Heart right ventricle (tissue), 16 donors: ENCODE results near the gene CYBRD1. TPM values are rescaled to one million over a fixed set of nuclear protein-coding genes. Genes with fewer than 3 reads are reported as not detected.

Experiments used
- ATAC-seq, 8 donors: fragments of 200-7000 bp; cut with Tn5 transposase; one replicate each; pipeline ENCODE4 v1.9.1; 2020; ENCODE audit warnings: mild to moderate bottlenecking in 8 of 8, moderate library complexity in 8 of 8, moderate number of reproducible peaks in 1 of 8
- DNase-seq, 2 donors: peaks; one replicate each; pipeline ENCODE4 v3.0.0-alpha.2; 2020
- H3K27ac ChIP-seq, 10 donors: fragments of 200-600 bp; sonication (generic) in 2 of 10; one replicate each; pipeline versions ENCODE4 v1.5.0 to v1.8.0; 2020 to 2022; ENCODE audit warnings: mild to moderate bottlenecking in 3 of 10
- H3K27me3 ChIP-seq, 7 donors: fragments of 200-600 bp; one replicate each; pipeline ENCODE4 v1.8.0; 2021 to 2022; ENCODE audit warnings: mild to moderate bottlenecking in 2 of 7
- H3K36me3 ChIP-seq, 9 donors: fragments of 200-600 bp; sonication (generic) in 1 of 9; one replicate each; pipeline versions ENCODE4 v1.5.0 to v1.8.0; 2020 to 2022; ENCODE audit warnings: mild to moderate bottlenecking in 2 of 9
- H3K4me1 ChIP-seq, 9 donors: fragments of 200-600 bp; sonication (generic) in 1 of 9; one replicate each; pipeline versions ENCODE4 v1.5.0 to v1.8.0; 2020 to 2022; ENCODE audit warnings: mild to moderate bottlenecking in 4 of 9
- H3K4me3 ChIP-seq, 10 donors: fragments of 200-600 bp; sonication (generic) in 2 of 10; one replicate each; pipeline versions ENCODE4 v1.5.0 to v1.8.0; 2020 to 2022; ENCODE audit warnings: mild to moderate bottlenecking in 7 of 10, moderate library complexity in 2 of 10
- H3K9me3 ChIP-seq, 11 donors: fragments of 200-600 bp in 10 of 11; sonication (generic) in 2 of 11; one replicate each; pipeline versions ENCODE4 v1.5.0 to v1.8.0; 2013 to 2022; ENCODE audit warnings: mild to moderate bottlenecking in 2 of 11, control low read depth in 1 of 11, moderate library complexity in 1 of 11
- CTCF ChIP-seq, 9 donors: fragments of 200-600 bp; sonication (generic) in 2 of 9; IDR thresholded peaks; one replicate each; pipeline versions ENCODE4 v1.5.0 to v1.8.0; 2021 to 2022; ENCODE audit warnings: antibody characterized with exemption in 9 of 9, mild to moderate bottlenecking in 5 of 9, moderate library complexity in 1 of 9
- WGBS, 2 donors: extraction: QIAGEN DNeasy Blood & Tissue Kit; methylation state at CpG; one replicate each; pipeline ENCODE4 v1.1.7; 2013; ENCODE audit warnings: inconsistent platforms in 1 of 2; 5-methylcytosine and 5-hydroxymethylcytosine counted together
- intact Hi-C, 10 donors: fragments of 100-400 bp; cut with DNase I; formaldehyde crosslinking; loops; one replicate each; pipeline versions ENCODE4 v1.11.1 to v1.14.2; 2022
- polyA plus RNA-seq, 2 donors: library from polyadenylated mRNA; stranded (reverse); fragments of 200-250 nt; gene quantifications; one replicate each; pipeline ENCODE4 v1.2.3, GENCODE V29; 2013
- total RNA-seq, 10 donors: library from RNA; stranded (reverse); fragmentation: NEBNext Ultra II Directional in 3 of 10; extraction: Animal tissue kit (Norgen Biotek cat#: 25700) in 3 of 10; gene quantifications; one replicate each; pipeline versions ENCODE4 v1.2.1 to v1.2.4, GENCODE V29; 2021 to 2023
- donor health status: Arrhythmogenic right ventricular cardiomyopathy.
- donor health status: ischemic (EF 13 %, LVEDD 7.1; RV severe dilation, severe dysfunction).
- donor health status: healthy with polysubstance abuse.
- donor health status: DM: no; HTN: yes; CAD: no.
- donor health status: DM: no; HTN: no; CAD: no.
- donor health status: ischemic (EF 25% LVEDD 6.9; RV normal size, moderate dysfunction).
- donor health status: ischemic (EF 25% LVEDD 5.7; RV mildly dilated, moderate dysfunction).
- donor health status: healthy.
- donor health status: DM: yes; HTN: yes; CAD: no.
- donor health status: Ischemic cardiomyopathy.
- donor health status: ischemic (EF 35%, LVEDD 5.7; RV mildly dilated, moderate dysfunction).
- donor health status: nonischemic (EF 11% LVEDD 7.7; RV severe dilation, severe dysfunction).
- donor health status: DM: yes; HTN: yes; CAD: no.
- donor health status: PGD.
- donor health status: ischemic (EF 29% LVEDD 5.4; RV normal size, mild dysfunction).
- donor health status: nonischemic (EF 23%, LVEDD 6.1; RV moderate dilation, normal function).

The CYBRD1 gene
- total and polyA plus RNA-seq, 12 donors: 26.1 to 67.5 (median 44.5) TPM

GRCh38 chr2:171583566-171583965 lies 61.3 kb downstream of the CYBRD1 start:
- Histone ChIP-seq H3K36me3 (no peaks in the 10 kb centered on the region), H3K4me3 (no peak overlapping the region), H3K4me1 (no peaks in the 10 kb centered on the region), H3K27ac (no peak overlapping the region), H3K9me3 (peaks cover 0 to 4% (median 0%) of the 10 kb centered on the region in 11 donors), H3K27me3 (peaks cover 0 to 6% (median 0%) of the 10 kb centered on the region in 7 donors)
- ATAC-seq: no peak
- intact Hi-C loops: no loop called here
- TF ChIP-seq CTCF (IDR thresholded peaks at IDR 0.05): no peak
- DNase-seq: no peak
- WGBS, 2 donors: 77 to 79% methylated on average over 1 of the region's 1 CpG

GRCh38 chr2:171584001-171584400 lies 61.7 kb downstream of the CYBRD1 start:
- H3K4me1 ChIP-seq: no peaks in the 10 kb centered on the region
- intact Hi-C loops: no loop called here
- DNase-seq (no peak), ATAC-seq (no peak)
- H3K4me3 ChIP-seq: no peak overlapping the region
- 70 to 74% methylated on average over 1 of the region's 1 CpG for WGBS, 2 donors
- peaks cover 0 to 6% (median 0%) of the 10 kb centered on the region in 7 donors for H3K27me3 ChIP-seq
- no peak for TF ChIP-seq CTCF (IDR thresholded peaks at IDR 0.05)
- H3K27ac ChIP-seq: no peak overlapping the region
- H3K36me3 ChIP-seq: no peaks in the 10 kb centered on the region
- H3K9me3 ChIP-seq: peaks cover 0 to 4% (median 0%) of the 10 kb centered on the region in 11 donors

GRCh38 chr2:171587132-171587531 lies 64.9 kb downstream of the CYBRD1 start:
- H3K27ac ChIP-seq: no peak overlapping the region
- H3K4me1 ChIP-seq: no peaks in the 10 kb centered on the region
- 89% methylated on average over 4 of the region's 4 CpGs for WGBS, 2 donors
- intact Hi-C loops: no loop called here
- DNase-seq (no peak), ATAC-seq (no peak)
- H3K27me3 ChIP-seq: peaks cover 0 to 11% (median 0%) of the 10 kb centered on the region in 7 donors
- peaks cover 0 to 17% (median 2%) of the 10 kb centered on the region in 11 donors for H3K9me3 ChIP-seq
- H3K36me3 ChIP-seq: no peaks in the 10 kb centered on the region
- TF ChIP-seq CTCF (IDR thresholded peaks at IDR 0.05): no peak
- H3K4me3 ChIP-seq: no peak overlapping the region

GRCh38 chr2:171587567-171587966 lies 65.3 kb downstream of the CYBRD1 start:
- no peak for DNase-seq
- TF ChIP-seq CTCF (IDR thresholded peaks at IDR 0.05): no peak
- H3K4me3 ChIP-seq: no peak overlapping the region
- H3K36me3 ChIP-seq: no peaks in the 10 kb centered on the region
- H3K27ac ChIP-seq: no peak overlapping the region
- ATAC-seq: no peak
- intact Hi-C loops: no loop called here
- no peaks in the 10 kb centered on the region for H3K4me1 ChIP-seq
- H3K27me3 ChIP-seq: peaks cover 0 to 11% (median 0%) of the 10 kb centered on the region in 7 donors
- peaks cover 0 to 17% (median 2%) of the 10 kb centered on the region in 11 donors for H3K9me3 ChIP-seq
- 86 to 92% methylated on average over 4 of the region's 4 CpGs for whole genome bisulfite sequencing, 2 donors
